PC-3 (cell line): ENCODE data around the gene ARAF. TPM values are rescaled to one million over a fixed set of nuclear protein-coding genes. Genes with fewer than 3 reads are reported as not detected.

Source experiments
- ATAC-seq: fragments of 200-7000 bp; cut with Tn5 transposase; 2 replicates; pipeline ENCODE4 v1.9.1; 2020; ENCODE audit warnings: mild to moderate bottlenecking, moderate library complexity
- BruUV-seq: library from RNA; stranded (reverse); fragments of 400-500 nt; replicated peaks from 2 replicates; lab custom pipeline; 2021; lab: Mats Ljungman, UMichigan
- CTCF ChIA-PET: fragments of 300-600 bp; sonication (Branson Sonifier 250); formaldehyde crosslinking; loops from one replicate; lab custom pipeline; 2022; ENCODE audit warnings: antibody characterized with exemption; lab: Charles Lee
- POLR2A ChIA-PET: fragments of 300-600 bp; sonication (Branson Sonifier 250); formaldehyde crosslinking; loops from one replicate; lab custom pipeline; 2022; ENCODE audit warnings: antibody characterized with exemption; ENCODE audit not compliant: unreplicated experiment; lab: Charles Lee
- DNase-seq: peaks from one replicate; pipeline ENCODE4 v3.0.0-alpha.2; 2015
- H2AFZ ChIP-seq: fragments of 300-600 bp; sonication (generic); 2 replicates; pipeline ENCODE4 v1.6.0; 2016; ENCODE audit warnings: antibody characterized with exemption, low read length
- H3F3A ChIP-seq: fragments of 300-600 bp; sonication (generic); one replicate; pipeline ENCODE4 v1.6.0; 2017; ENCODE audit warnings: antibody characterized with exemption, low read length, control low read depth, mild to moderate bottlenecking; ENCODE audit not compliant: unreplicated experiment
- H3K27ac ChIP-seq: fragments of 300-600 bp; sonication (generic); 2 replicates; pipeline ENCODE4 v1.5.1; 2016; ENCODE audit warnings: mild to moderate bottlenecking, low read length
- H3K27me3 ChIP-seq: fragments of 300-600 bp; sonication (generic); 2 replicates; pipeline ENCODE4 v1.6.1; 2016; ENCODE audit warnings: low read length, mixed read lengths
- H3K36me3 ChIP-seq: fragments of 300-600 bp; sonication (generic); 2 replicates; pipeline ENCODE4 v1.6.1; 2016; ENCODE audit warnings: low read depth, mixed run types, low read length, mixed read lengths
- H3K4me1 ChIP-seq: fragments of 300-600 bp; sonication (generic); 2 replicates; pipeline ENCODE4 v1.5.1; 2016; ENCODE audit warnings: low read length; ENCODE audit not compliant: insufficient read depth
- H3K4me2 ChIP-seq: fragments of 300-600 bp; sonication (generic); 2 replicates; pipeline ENCODE4 v1.6.0; 2016; ENCODE audit warnings: low read length
- H3K4me3 ChIP-seq: fragments of 300-600 bp; sonication (generic); 2 replicates; pipeline ENCODE4 v1.5.1; 2016; ENCODE audit warnings: mild to moderate bottlenecking, low read length, mixed read lengths
- H3K79me2 ChIP-seq: fragments of 300-600 bp; sonication (generic); 2 replicates; pipeline ENCODE4 v1.6.1; 2017; ENCODE audit warnings: low read length, mixed read lengths
- H3K9ac ChIP-seq: fragments of 300-600 bp; sonication (generic); 2 replicates; pipeline ENCODE4 v1.6.0; 2016; ENCODE audit warnings: mild to moderate bottlenecking, low read length
- H3K9me2 ChIP-seq: fragments of 300-600 bp; sonication (generic); replicated peaks from 2 replicates; pipeline ENCODE4 v1.6.1; 2016; ENCODE audit warnings: mixed run types, low read length, mixed read lengths
- H3K9me3 ChIP-seq: fragments of 300-600 bp; sonication (generic); 2 replicates; pipeline ENCODE4 v1.6.1; 2016; ENCODE audit warnings: low read length, mixed read lengths
- H4K20me1 ChIP-seq: fragments of 300-600 bp; sonication (generic); 2 replicates; pipeline ENCODE4 v1.6.1; 2016; ENCODE audit warnings: low read length, mixed read lengths
- EZH2 ChIP-seq: fragments of 300-600 bp; sonication (generic); IDR thresholded peaks from one replicate; pipeline ENCODE4 v1.6.1; 2017; ENCODE audit warnings: antibody characterized with exemption, mild to moderate bottlenecking, low read length; ENCODE audit not compliant: unreplicated experiment
- EZH2phosphoT487 ChIP-seq: fragments of 300-600 bp; sonication (generic); IDR thresholded peaks from 2 replicates; pipeline ENCODE4 v1.6.1; 2018; ENCODE audit warnings: mild to moderate bottlenecking, antibody characterized with exemption, low read length, borderline replicate concordance
- intact Hi-C: fragments of 100-400 bp; cut with micrococcal nuclease; formaldehyde crosslinking; loops from 2 replicates; pipeline ENCODE4 v1.9.0; 2023
- total RNA-seq: library from RNA; depleted of rRNA; stranded (reverse); fragments of >200 nt; gene quantifications from 2 replicates; pipeline ENCODE4 v1.2.3, GENCODE V29; 2014
- TF ChIP-seq, protein P1 (sequence below): fragments of 300-600 bp; sonication (generic); conservative IDR thresholded peaks from 2 replicates; pipeline ENCODE4 v1.5.1; 2017; ENCODE audit warnings: antibody characterized with exemption, low read depth, mild to moderate bottlenecking, low read length

Gene ARAF
- total RNA-seq, 1 experiment from 2014 or later, result 52.6 TPM

DNA sequence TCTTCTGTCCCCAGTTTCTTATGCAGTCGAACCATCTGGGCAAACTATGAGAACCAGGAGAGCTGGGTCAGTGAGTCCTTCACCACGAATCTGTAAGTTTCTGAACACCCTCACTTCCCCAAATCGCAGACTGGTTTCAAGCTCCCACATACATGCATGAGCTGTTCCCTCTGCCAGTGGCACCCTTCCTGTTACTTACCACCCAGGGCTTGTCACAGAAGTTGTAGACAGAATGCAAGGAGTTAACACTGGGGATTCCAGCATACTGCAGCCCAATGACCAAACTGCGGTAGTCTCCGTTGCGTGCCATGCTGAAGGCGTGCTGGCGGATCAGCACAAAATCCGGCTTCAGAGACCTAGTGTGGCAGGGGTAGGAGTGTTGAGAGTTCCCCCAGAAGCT lies 44.0 kb downstream of the ARAF start:
- TF ChIP-seq, protein P1, sequence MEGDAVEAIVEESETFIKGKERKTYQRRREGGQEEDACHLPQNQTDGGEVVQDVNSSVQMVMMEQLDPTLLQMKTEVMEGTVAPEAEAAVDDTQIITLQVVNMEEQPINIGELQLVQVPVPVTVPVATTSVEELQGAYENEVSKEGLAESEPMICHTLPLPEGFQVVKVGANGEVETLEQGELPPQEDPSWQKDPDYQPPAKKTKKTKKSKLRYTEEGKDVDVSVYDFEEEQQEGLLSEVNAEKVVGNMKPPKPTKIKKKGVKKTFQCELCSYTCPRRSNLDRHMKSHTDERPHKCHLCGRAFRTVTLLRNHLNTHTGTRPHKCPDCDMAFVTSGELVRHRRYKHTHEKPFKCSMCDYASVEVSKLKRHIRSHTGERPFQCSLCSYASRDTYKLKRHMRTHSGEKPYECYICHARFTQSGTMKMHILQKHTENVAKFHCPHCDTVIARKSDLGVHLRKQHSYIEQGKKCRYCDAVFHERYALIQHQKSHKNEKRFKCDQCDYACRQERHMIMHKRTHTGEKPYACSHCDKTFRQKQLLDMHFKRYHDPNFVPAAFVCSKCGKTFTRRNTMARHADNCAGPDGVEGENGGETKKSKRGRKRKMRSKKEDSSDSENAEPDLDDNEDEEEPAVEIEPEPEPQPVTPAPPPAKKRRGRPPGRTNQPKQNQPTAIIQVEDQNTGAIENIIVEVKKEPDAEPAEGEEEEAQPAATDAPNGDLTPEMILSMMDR, result no peak
- TF ChIP-seq EZH2, result no peak
- ChIA-PET POLR2A (no interaction called here), CTCF (no interaction called here)
- H3K9me2 ChIP-seq, result no peaks in the 10 kb centered on the region
- no peaks in the 10 kb centered on the region for H3K9me3 ChIP-seq
- no peaks in the 10 kb centered on the region for H3K4me1 ChIP-seq
- H3K4me3 ChIP-seq, result no peak overlapping the region
- no peak for ATAC-seq
- no TSS peak for BruUV-seq
- DNase-seq, result no peak
- intact Hi-C loops, result no loop called here
- H3K27me3 ChIP-seq, result no peaks in the 10 kb centered on the region
- H3K79me2 ChIP-seq, result no peaks in the 10 kb centered on the region
- H2AFZ ChIP-seq, result no peak overlapping the region
- H4K20me1 ChIP-seq, result no peaks in the 10 kb centered on the region
- H3K36me3 ChIP-seq, result no peaks in the 10 kb centered on the region
- H3K27ac ChIP-seq, result no peak overlapping the region
- H3F3A ChIP-seq, result no peaks in the 10 kb centered on the region
- no peak overlapping the region for H3K4me2 ChIP-seq
- no peak overlapping the region for H3K9ac ChIP-seq

DNA sequence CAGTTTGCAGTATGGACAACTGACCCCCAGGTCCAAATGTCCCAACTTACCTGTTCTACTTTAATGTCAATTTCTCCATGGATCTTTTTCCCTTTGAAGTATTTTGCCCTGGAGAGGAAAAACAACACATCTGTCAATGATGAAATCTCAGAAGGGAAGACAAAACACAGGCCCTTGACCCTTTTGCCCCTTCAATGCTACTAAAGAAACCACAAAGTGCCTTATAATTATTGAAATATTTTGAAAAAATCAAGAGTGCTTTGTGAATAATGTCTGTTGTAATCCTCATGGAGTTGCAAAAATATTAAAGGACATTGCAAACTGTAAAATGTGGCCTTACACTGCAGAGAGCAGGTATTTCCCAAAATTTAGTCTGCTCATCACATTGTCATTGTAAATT lies 46.1 kb downstream of the ARAF start:
- no peak overlapping the region for H3K27ac ChIP-seq
- H3K9me3 ChIP-seq, result no peaks in the 10 kb centered on the region
- no peaks in the 10 kb centered on the region for H3K4me1 ChIP-seq
- no peak overlapping the region for H3K4me2 ChIP-seq
- no peak for TF ChIP-seq EZH2phosphoT487
- no peak for TF ChIP-seq EZH2
- TF ChIP-seq, protein P1, result no peak
- no TSS peak for BruUV-seq
- DNase-seq (no peak), ATAC-seq (no peak)
- POLR2A ChIA-PET, result no interaction called here
- intact Hi-C loops, result no loop called here
- H4K20me1 ChIP-seq, result no peaks in the 10 kb centered on the region
- H3K36me3 ChIP-seq, result no peaks in the 10 kb centered on the region
- H3K9ac ChIP-seq, result no peak overlapping the region
- H2AFZ ChIP-seq, result no peak overlapping the region
- no peaks in the 10 kb centered on the region for H3K9me2 ChIP-seq
- H3K79me2 ChIP-seq, result no peaks in the 10 kb centered on the region
- H3F3A ChIP-seq, result no peaks in the 10 kb centered on the region
- no peaks in the 10 kb centered on the region for H3K27me3 ChIP-seq
- CTCF ChIA-PET, result no interaction called here
- no peak overlapping the region for H3K4me3 ChIP-seq

DNA sequence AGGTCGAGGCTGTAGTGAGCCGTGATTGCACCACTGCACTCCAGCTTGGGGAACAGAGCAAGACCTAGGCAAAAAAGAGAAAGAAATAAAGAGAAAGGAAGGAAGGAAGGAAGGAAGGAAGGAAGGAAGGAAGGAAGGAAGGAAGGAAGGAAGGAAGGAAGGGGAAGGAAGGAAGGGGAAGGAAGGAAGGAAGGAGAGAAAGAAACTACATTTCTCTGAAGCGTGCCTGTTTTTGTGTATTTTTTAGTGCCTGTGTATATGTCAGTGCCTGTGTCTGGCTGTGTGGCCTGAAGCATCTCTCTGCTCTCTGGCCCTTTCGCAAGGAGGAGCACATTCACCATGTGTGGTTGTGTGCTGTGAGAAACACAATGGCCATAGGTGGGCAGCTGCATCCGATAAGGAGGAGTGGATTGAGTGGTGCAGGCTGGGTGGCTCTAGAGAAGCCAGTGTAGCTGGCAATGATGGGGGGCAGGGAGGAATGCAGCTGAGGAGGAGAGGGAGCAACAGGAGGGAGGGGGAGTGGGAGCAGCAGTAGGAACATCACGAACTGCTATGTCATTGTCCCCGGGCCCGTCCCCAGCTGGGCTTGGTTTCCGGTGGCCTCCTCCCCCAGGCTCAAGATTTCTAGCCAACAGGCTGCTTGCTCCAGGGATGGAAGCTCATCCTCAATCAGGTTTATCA lies 47.3 kb downstream of the ARAF start:
- H3K79me2 ChIP-seq, result no peaks in the 10 kb centered on the region

More for the DNA sequence above, 47.3 kb downstream of the ARAF start:
- intact Hi-C loops, result no loop called here
- no peaks in the 10 kb centered on the region for H3K36me3 ChIP-seq
- H3K27ac ChIP-seq, result no peak overlapping the region
- no peaks in the 10 kb centered on the region for H3K4me1 ChIP-seq
- no peak overlapping the region for H3K4me2 ChIP-seq
- H3K9me3 ChIP-seq, result no peaks in the 10 kb centered on the region
- H4K20me1 ChIP-seq, result no peaks in the 10 kb centered on the region
- no peaks in the 10 kb centered on the region for H3K9me2 ChIP-seq
- H3K9ac ChIP-seq, result no peak overlapping the region
- H3K27me3 ChIP-seq, result no peaks in the 10 kb centered on the region
- H3K4me3 ChIP-seq, result no peak overlapping the region
- ChIA-PET POLR2A (no interaction called here), CTCF (interaction anchor here (0.5 kb wide), 1 partner anchor 830 kb away, joined by 5 read pairs; no protein-coding TSS in a partner anchor)
- TF ChIP-seq, protein P1, result no peak
- TF ChIP-seq EZH2phosphoT487 (no peak), EZH2 (no peak)
- ATAC-seq (no peak), DNase-seq (no peak)
- no peaks in the 10 kb centered on the region for H3F3A ChIP-seq
- no peak overlapping the region for H2AFZ ChIP-seq
- no TSS peak for BruUV-seq
